HUES6 (cell line): ENCODE measurements around the gene OMA1.
"Not testable (repeated sequence)": the region's sequence is repeated elsewhere in the genome, so short reads cannot be mapped to it uniquely, and the experiment has no call there.

Experiments
- H3K27ac ChIP-seq: 2 replicates; pipeline ENCODE4 v1.7.0; 2013; ENCODE audit warnings: low read depth, mild to moderate bottlenecking, low read length, inconsistent platforms
- H3K27me3 ChIP-seq: 2 replicates; pipeline ENCODE4 v1.6.1; 2013; ENCODE audit warnings: low read length; ENCODE audit not compliant: control insufficient read depth, insufficient read depth
- H3K36me3 ChIP-seq: 2 replicates; pipeline ENCODE4 v1.6.1; 2013; ENCODE audit warnings: low read length; ENCODE audit not compliant: control insufficient read depth, insufficient read depth
- H3K4me1 ChIP-seq: 2 replicates; pipeline ENCODE4 v1.6.1; 2013; ENCODE audit warnings: low read length; ENCODE audit not compliant: control insufficient read depth, insufficient read depth
- H3K4me3 ChIP-seq: 2 replicates; pipeline ENCODE4 v1.5.1; 2013; ENCODE audit warnings: low read depth, low read length
- H3K9ac ChIP-seq: one replicate; pipeline ENCODE4 v1.6.1; 2013; ENCODE audit warnings: mild to moderate bottlenecking, low read length
- H3K9me3 ChIP-seq: 2 replicates; pipeline ENCODE4 v1.6.1; 2013; ENCODE audit warnings: low read depth, low read length; ENCODE audit not compliant: control insufficient read depth, insufficient read depth

Gene OMA1

DNA sequence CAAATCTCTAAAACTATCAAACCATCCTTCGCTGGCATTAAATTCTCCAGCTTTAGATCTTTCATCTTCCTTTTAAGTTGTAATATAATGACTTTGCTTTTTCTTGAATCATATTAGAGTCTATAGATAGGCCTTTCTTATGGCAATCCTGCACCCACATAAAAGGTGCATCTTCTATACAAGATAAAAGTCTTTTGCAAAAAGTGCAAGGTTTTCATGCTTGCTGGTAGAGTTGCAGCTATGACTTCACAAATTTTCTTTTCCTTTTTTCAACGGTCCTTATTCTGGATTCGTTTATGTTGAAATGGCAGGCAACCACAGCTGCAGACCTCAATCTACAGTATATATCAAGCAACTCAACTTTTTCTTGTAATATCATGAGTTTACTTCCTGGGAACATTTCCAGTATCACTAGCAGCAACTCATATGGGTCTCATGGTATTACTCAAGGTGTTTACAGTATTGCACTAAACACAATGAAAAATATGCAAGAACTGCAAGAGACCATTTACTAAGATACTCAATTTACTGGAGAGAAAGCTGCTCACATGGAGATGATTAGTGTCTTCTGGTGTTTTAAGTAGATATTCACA lies 22.1 kb downstream of the OMA1 start:
- no peaks in the 10 kb centered on the region for H3K27me3 ChIP-seq
- no peak overlapping the region for H3K4me3 ChIP-seq
- H3K9me3 ChIP-seq = no peaks in the 10 kb centered on the region
- no peaks in the 10 kb centered on the region for H3K4me1 ChIP-seq
- H3K9ac ChIP-seq = no peak overlapping the region
- H3K36me3 ChIP-seq = no peaks in the 10 kb centered on the region
- no peak overlapping the region for H3K27ac ChIP-seq

DNA sequence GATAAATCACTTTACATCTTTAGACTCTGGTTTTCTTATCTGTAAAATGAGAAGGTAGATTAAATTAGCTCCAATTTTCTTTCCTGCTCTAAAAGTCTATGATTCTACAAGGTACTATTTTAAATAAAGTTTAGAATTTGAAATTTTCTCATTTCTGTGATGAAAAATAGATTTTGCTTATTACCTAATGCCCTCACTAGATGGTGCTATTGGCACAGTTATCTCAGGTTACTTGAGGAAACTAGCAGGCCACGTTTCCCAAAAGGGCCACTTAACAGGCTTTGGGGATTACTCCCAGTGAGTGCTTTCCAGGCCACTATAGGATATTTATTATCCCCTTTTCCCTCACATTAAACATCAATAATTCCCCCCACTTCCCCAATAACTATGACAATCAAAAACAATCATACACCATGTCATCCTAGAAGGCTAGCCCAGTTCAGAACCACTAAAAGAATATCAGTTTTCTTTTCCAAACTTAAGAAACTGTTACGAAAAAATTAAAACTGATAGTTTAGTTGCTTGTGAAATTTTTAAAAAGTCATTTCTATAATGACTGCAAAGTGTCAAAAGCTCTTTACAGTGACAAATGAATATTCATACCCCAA lies 30.6 kb downstream of the OMA1 start:
- Histone ChIP-seq H3K4me1 (no peaks in the 10 kb centered on the region), H3K4me3 (no peak overlapping the region), H3K9ac (no peak overlapping the region), H3K9me3 (no peaks in the 10 kb centered on the region), H3K36me3 (no peaks in the 10 kb centered on the region), H3K27me3 (no peaks in the 10 kb centered on the region), H3K27ac (no peak overlapping the region)

DNA sequence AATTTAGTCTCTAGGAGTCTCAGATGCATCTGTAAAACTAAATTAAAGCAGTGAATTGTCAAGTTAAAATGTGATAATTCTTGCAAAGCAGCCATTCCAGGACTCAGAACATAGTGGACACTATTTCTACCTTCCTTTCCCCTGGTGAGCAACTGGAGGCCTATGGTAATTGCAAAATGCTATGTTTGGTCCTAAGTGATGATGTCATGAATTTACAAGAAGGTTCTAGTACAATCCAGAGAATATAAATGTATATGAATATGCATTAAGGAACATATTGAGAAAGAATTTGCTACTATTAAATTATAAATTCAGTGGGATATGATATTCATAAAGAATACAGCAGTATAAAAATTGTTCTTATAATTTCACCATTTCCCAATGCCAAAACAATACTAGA lies 32.6 kb downstream of the OMA1 start:
- Histone ChIP-seq H3K36me3 (no peaks in the 10 kb centered on the region), H3K9me3 (no peaks in the 10 kb centered on the region), H3K27ac (no peak overlapping the region), H3K27me3 (no peaks in the 10 kb centered on the region), H3K4me3 (no peak overlapping the region), H3K4me1 (no peaks in the 10 kb centered on the region), H3K9ac (no peak overlapping the region)

DNA sequence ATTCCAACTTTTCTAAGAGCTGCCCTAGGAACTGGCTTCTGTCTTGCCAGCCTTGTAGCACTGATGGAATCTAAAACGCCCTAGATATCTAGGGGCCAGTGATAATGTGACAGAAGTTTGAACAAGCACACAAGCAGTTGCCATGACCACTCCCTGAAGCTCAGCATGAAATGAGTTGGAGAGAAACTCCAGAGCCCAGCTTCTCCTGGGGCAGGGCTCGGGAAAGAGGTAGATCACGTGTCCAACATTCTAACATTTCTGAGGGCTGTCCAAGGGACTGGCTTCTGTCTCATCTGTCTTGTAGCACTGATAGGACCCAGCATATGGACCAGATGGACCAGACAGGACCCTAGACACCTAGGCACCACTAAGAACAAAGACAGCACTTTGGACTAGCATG lies 37.9 kb downstream of the OMA1 start:
- Histone ChIP-seq H3K4me3 (no peak overlapping the region), H3K27me3 (no peaks in the 10 kb centered on the region), H3K36me3 (no peaks in the 10 kb centered on the region), H3K27ac (no peak overlapping the region), H3K4me1 (no peaks in the 10 kb centered on the region), H3K9ac (no peak overlapping the region), H3K9me3 (no peaks in the 10 kb centered on the region)

DNA sequence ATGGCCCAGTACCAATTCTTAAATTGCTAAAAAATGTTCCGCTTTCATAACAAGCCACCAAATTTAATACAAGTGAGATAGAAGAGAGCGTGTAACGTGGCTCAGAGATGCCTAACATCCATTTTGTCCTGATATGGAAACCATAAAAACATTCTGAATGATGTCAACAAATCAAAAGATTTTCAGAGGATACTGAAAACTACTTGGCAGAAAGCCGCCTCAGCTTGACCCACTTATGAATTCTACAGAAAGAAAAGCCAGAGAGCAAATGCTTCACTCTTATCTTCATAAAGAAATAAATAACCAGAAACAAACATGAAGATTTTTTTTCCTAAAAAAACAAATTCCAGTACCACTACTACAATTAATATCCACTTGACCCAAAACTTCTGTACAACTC lies 41.2 kb downstream of the OMA1 start:
- Histone ChIP-seq H3K4me3 (no peak overlapping the region), H3K9ac (no peak overlapping the region), H3K36me3 (no peaks in the 10 kb centered on the region), H3K27ac (no peak overlapping the region), H3K27me3 (no peaks in the 10 kb centered on the region), H3K4me1 (no peaks in the 10 kb centered on the region), H3K9me3 (no peaks in the 10 kb centered on the region)

DNA sequence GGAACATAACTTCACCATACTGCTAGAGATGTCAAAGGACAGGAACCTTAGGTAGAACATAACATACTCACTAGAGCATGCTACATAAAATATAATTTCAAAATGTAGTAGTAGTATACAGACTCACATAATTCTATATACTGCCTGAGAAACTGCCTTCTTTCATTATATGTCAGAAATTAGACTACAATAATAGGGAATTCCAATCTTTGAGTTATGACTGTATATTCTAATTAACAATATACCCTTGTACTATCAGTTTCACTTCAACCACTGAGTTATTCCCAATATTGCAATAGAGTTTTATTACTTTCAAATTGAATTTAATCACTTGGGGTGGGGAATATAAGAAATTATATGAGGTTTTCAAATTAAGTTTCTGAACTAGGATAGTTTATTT lies 44.0 kb downstream of the OMA1 start:
- Histone ChIP-seq H3K4me3 (no peak overlapping the region), H3K36me3 (no peaks in the 10 kb centered on the region), H3K27me3 (no peaks in the 10 kb centered on the region), H3K9me3 (no peaks in the 10 kb centered on the region), H3K9ac (no peak overlapping the region), H3K27ac (no peak overlapping the region), H3K4me1 (peaks cover 3% of the 10 kb centered on the region)

DNA sequence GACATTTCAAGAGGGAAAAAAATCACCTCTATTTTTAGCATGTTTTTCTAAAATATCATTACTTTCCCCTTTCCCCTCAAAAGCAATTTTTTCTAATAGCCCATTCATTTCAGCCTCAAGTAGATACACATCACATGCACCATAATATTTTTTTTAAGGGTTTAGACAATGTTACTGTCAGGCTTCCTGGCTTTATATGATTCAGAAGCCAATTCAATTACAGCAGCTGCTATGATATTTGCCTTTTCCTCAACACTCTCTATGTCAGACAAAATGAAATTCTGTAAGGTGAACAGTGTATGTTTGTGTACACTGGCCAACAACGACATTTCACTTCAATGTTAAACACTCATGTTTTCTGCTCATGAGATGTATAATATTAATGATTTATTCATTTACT lies 46.5 kb downstream of the OMA1 start:
- Histone ChIP-seq H3K9ac (no peak overlapping the region), H3K36me3 (no peaks in the 10 kb centered on the region), H3K4me3 (no peak overlapping the region), H3K9me3 (no peaks in the 10 kb centered on the region), H3K27ac (no peak overlapping the region), H3K4me1 (peaks cover 8% of the 10 kb centered on the region), H3K27me3 (no peaks in the 10 kb centered on the region)

DNA sequence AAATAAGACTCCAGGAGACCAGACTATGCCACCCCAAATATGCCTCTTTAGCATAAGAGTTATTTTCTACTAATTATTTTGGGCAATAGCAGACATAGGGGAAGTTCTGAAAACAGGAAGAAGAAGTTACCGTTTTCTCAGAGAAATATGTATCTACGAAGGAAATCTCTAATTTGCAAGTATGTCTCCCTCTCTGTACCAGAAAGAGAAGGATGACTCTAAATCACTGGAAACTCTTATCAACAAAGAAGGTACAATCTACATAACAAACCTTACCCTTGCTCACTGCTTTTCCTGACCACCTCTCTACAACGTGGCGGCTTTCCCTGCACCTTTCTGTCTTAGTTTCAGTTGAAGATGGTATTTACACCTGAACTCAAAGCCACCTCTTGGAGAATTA lies 49.0 kb downstream of the OMA1 start:
- no peaks in the 10 kb centered on the region for H3K27me3 ChIP-seq
- peaks cover 8% of the 10 kb centered on the region for H3K4me1 ChIP-seq
- no peaks in the 10 kb centered on the region for H3K36me3 ChIP-seq
- H3K4me3 ChIP-seq = no peak overlapping the region
- H3K9me3 ChIP-seq = no peaks in the 10 kb centered on the region
- H3K9ac ChIP-seq = no peak overlapping the region
- H3K27ac ChIP-seq = no peak overlapping the region

DNA sequence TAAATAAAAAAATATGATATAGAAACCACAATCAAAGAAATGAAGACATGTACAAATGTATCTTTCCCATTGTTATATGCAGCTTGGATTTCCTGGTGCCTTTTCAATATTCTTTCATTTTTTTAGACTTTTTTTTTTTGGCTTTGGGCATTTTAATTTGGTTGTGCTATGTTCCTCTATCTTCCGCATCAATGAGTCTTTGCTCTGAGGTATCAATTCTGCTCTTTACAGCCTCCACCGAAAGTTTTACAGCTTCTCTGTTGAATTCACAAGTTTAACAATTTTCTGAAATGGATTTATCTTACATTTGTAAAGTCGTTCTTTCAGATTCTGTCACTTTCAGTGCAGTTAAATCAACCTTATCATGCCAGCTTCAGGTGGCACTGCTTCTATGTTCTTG lies 50.5 kb downstream of the OMA1 start:
- H3K36me3 ChIP-seq = no peaks in the 10 kb centered on the region
- no peaks in the 10 kb centered on the region for H3K9me3 ChIP-seq
- H3K4me1 ChIP-seq = peaks cover 8% of the 10 kb centered on the region
- no peak overlapping the region for H3K27ac ChIP-seq
- H3K4me3 ChIP-seq = no peak overlapping the region
- H3K9ac ChIP-seq = no peak overlapping the region
- H3K27me3 ChIP-seq = no peaks in the 10 kb centered on the region

DNA sequence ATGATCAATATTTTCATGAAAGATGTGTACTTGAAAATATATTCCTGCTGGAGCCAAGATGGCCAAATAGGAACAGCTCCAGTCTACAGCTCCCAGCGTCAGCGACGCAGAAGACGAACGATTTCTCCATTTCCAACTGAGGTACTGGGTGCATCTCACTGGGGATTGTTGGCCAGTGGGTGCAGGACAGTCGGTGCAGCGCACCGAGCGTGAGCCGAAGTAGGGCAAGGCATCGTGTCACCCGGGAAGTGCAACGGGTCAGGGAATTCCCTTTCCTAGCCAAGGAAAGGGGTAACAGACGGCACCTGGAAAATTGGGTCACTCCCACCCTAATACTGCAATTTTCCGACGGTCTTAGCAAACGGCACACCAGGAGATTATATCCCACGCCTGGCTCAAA lies 57.6 kb downstream of the OMA1 start:
- not testable (repeated sequence) for H3K4me3 ChIP-seq, H3K9ac ChIP-seq, H3K27me3 ChIP-seq, H3K36me3 ChIP-seq, H3K4me1 ChIP-seq, H3K27ac ChIP-seq
- peaks cover 11% of the 10 kb centered on the region for H3K9me3 ChIP-seq

DNA sequence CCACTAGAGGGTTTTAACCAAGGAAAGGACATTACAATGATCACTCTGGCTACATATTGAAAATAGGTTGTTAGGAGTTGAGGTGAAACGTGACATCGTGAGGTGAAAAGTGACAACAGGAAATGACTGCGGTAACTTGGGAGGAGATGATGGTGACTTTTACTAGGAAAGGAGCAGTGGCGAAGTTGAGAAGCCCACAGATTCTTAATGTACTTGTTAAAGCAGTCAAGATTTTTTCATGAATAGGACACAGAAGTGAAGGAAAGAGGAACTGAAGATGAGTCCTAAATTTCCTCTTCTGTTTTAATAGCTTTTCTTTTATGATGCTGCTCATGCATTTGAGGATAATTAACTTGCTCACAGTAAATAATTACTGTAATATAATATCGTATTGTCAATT lies 59.5 kb downstream of the OMA1 start:
- no peak overlapping the region for H3K27ac ChIP-seq
- H3K36me3 ChIP-seq = peaks cover 3% of the 10 kb centered on the region; the same call in 1 of the 2 replicates
- no peaks in the 10 kb centered on the region for H3K27me3 ChIP-seq
- no peak overlapping the region for H3K9ac ChIP-seq
- no peaks in the 10 kb centered on the region for H3K4me1 ChIP-seq
- no peak overlapping the region for H3K4me3 ChIP-seq
- H3K9me3 ChIP-seq = peaks cover 11% of the 10 kb centered on the region
